Activated naive CD4-positive, alpha-beta T cell treated with anti-CD3 and anti-CD28 coated beads for 36 hours (primary cell): ENCODE measurements around the gene TEX54. TPM values are rescaled to one million over a fixed set of nuclear protein-coding genes. Genes with fewer than 3 reads are reported as not detected.

Experiments
- CTCF ChIA-PET: fragments of 350-600 bp; sonication (Branson Sonifier 250); formaldehyde crosslinking; loops from one replicate; lab custom pipeline; 2021; ENCODE audit warnings: antibody characterized with exemption; lab: Charles Lee
- DNase-seq: peaks from one replicate; pipeline ENCODE4 v3.0.0-alpha.2; 2020
- H3K27ac Mint-ChIP-seq: one replicate; pipeline ENCODE4 v1.8.0; 2021; ENCODE audit warnings: mild to moderate bottlenecking, mixed read lengths
- H3K27me3 Mint-ChIP-seq: one replicate; pipeline ENCODE4 v1.8.0; 2021; ENCODE audit warnings: low read depth, mixed read lengths
- H3K36me3 Mint-ChIP-seq: one replicate; pipeline ENCODE4 v1.8.0; 2021; ENCODE audit warnings: low read depth, mixed read lengths
- H3K4me1 Mint-ChIP-seq: one replicate; pipeline ENCODE4 v1.8.0; 2021; ENCODE audit warnings: low read depth, mixed read lengths
- H3K4me3 Mint-ChIP-seq: one replicate; pipeline ENCODE4 v1.8.0; 2021; ENCODE audit warnings: mild to moderate bottlenecking, moderate library complexity, mixed read lengths
- H3K9me3 Mint-ChIP-seq: one replicate; pipeline ENCODE4 v1.8.0; 2021; ENCODE audit warnings: mixed read lengths
- intact Hi-C: fragments of 100-400 bp; cut with micrococcal nuclease; formaldehyde crosslinking; loops from one replicate; pipeline ENCODE4 v1.15.1; 2023
- microRNA-seq: library from miRNA; unstranded; fragments of <30 nt; microRNA quantifications from one replicate; pipeline ENCODE4 v1.2.0, GENCODE V29; 2022; ENCODE audit warnings: borderline microRNAs expressed, borderline replicate concordance
- total RNA-seq, 2 experiments: library from RNA; stranded (reverse); gene quantifications; one replicate each; pipeline ENCODE4 v1.2.3, GENCODE V29; 2021

Gene TEX54
- total RNA-seq, 2 experiments from 2014 or later, result not detected

DNA sequence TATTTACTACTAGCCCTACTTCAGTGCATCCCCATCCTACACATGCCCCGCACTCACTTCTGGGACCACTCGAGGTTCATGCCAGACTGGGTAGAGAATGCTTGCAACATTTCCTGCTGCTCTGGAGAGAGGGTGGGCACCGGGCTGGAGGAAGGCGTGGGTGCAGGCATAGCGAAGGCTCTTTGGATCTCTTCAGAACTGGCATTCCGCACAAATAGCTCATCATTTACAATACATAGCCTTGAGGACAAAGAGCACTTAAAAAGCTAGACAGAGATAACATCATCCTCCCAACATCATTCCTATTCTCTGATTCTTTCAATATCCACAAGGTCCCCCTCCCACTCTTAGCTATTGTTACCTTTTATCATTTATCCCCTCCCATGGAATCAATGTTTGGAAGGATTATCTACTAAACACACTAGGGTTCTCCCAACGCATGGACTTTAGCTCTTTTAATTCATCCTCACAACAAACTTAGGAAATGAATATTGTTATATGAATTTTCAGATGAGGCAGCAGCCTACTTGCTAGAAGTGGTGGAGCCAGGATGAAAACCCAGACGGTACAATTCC, 38.4 kb downstream of the TEX54 start:
- peaks cover 60% of the 10 kb centered on the region for H3K36me3 Mint-ChIP-seq
- no peaks in the 10 kb centered on the region for H3K9me3 Mint-ChIP-seq
- no peaks in the 10 kb centered on the region for H3K27me3 Mint-ChIP-seq
- H3K4me1 Mint-ChIP-seq, result peaks cover 29% of the 10 kb centered on the region
- no peak overlapping the region for H3K4me3 Mint-ChIP-seq
- CTCF ChIA-PET, result interaction anchor here (0.6 to 4.0 kb wide), 4 partner anchors 8 to 58 kb away, joined by 3 to 24 read pairs (median 4); partner anchors contain the start of genes STX5 and TMEM179B
- peak overlapping the region; percentile 36 for H3K27ac Mint-ChIP-seq
- no peak for DNase-seq
- intact Hi-C loops, result no loop called here

DNA sequence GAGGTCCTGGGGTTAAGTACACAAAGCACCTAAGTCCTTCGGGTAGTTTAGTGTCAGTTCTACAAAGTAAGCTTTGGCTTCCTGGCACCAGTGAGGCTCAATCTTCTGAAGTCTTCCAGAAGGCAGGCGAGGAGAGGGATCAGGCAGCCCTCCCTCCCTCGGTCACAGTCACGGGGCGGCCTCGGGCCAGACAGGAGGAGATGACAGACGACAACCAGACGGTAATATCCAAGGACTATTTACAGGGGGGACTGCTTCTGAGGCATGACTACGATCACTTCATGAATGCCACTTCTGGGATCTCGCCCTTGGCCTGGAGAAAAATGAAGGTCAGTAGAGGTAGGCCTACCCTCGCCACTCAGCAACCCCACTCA, 40.5 kb downstream of the TEX54 start:
- intact Hi-C loops, result loop anchor here (1.0 kb wide), 3 partner anchors 13 to 49 kb away; partner anchors contain the start of gene NXF1
- peak overlapping the region; percentile 90 for H3K27ac Mint-ChIP-seq
- CTCF ChIA-PET, result interaction anchor here (0.7 kb wide), 1 partner anchor 32 kb away, joined by 3 read pairs; no protein-coding TSS in a partner anchor
- peaks cover 49% of the 10 kb centered on the region for H3K36me3 Mint-ChIP-seq
- H3K4me1 Mint-ChIP-seq, result peaks cover 47% of the 10 kb centered on the region
- peak; percentile 28 for DNase-seq
- H3K27me3 Mint-ChIP-seq, result no peaks in the 10 kb centered on the region
- H3K4me3 Mint-ChIP-seq, result peak overlapping the region; percentile 85
- no peaks in the 10 kb centered on the region for H3K9me3 Mint-ChIP-seq

DNA sequence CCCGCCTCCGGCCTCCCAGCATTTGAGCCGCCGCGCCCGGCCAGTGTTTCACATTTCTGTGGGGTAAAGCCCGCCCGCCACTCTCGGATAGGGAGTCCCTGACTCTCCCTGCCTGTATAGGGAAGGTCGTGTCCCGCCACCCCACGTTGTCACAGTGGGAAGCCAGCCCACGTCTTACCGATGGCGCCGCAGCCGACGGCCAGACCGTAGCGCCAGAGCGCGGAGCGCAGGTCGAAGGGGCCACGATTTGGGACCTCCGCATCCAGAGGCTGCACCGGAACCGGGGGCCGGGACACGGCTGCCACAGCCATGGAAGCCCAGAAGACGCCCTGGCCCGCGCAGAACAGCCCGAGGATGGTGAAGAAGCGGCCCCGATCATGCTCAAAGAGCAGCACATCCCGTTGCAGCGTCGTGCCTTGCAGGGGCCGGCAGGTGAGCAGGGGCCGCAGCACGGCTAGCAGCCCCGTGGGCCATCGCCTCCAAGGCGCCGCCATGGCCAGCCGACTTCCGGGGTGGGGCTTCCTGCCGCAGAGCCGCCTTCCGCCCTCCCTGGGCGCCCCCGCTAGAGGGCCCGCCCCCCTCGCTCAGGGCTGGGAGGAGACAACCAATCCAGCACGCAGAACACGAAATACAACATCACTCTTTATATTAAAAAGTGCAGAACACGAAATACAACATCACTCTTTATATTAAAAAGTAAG, 41.0 kb downstream of the TEX54 start, which contains the start of gene TMEM223:
TSS of gene TMEM223 (minus strand) at position 506 of the 701 bp plus-strand sequence. CDS start at position 494, 12 bp downstream.
- peaks cover 47% of the 10 kb centered on the region for H3K4me1 Mint-ChIP-seq
- intact Hi-C loops, result loop anchor here (1.0 kb wide), 3 partner anchors 14 to 50 kb away; partner anchors contain the start of gene NXF1
- H3K4me3 Mint-ChIP-seq, result peak within 1 kb of the TSS; percentile 85
- peaks cover 44% of the 10 kb centered on the region for H3K36me3 Mint-ChIP-seq
- no peaks in the 10 kb centered on the region for H3K9me3 Mint-ChIP-seq
- H3K27me3 Mint-ChIP-seq, result no peaks in the 10 kb centered on the region
- peak within 1 kb of the TSS; percentile 90 for H3K27ac Mint-ChIP-seq
- DNase-seq, result peak; percentile 92
- CTCF ChIA-PET, result interaction anchor here (0.7 to 1.1 kb wide), 3 partner anchors 32 to 70 kb away, joined by 3 to 4 read pairs (median 4); no protein-coding TSS in a partner anchor

DNA sequence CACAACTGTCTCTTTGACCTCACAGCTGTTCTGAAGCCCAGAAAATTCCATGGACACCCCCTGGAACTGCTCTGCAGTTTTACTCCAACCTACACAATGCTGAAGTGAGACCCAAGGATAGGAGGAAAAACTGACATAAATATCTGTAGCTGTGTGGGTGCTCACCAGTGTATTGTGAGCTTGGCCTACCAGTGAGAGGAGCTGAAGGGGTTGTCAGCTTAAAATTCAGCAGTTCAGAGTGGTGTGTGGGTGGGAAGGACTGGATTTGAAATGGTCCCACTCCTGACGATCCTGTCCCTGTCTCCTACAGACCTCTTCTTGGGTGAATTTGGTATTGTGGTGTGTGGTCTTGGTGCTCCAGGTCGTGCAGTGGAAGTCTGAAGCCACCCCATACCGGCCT, 43.1 kb downstream of the TEX54 start:
- DNase-seq, result no peak
- H3K27ac Mint-ChIP-seq, result peak overlapping the region; percentile 93
- intact Hi-C loops, result loop anchor here (5.0 kb wide), 1 partner anchor 233 kb away; no protein-coding TSS in a partner anchor

DNA sequence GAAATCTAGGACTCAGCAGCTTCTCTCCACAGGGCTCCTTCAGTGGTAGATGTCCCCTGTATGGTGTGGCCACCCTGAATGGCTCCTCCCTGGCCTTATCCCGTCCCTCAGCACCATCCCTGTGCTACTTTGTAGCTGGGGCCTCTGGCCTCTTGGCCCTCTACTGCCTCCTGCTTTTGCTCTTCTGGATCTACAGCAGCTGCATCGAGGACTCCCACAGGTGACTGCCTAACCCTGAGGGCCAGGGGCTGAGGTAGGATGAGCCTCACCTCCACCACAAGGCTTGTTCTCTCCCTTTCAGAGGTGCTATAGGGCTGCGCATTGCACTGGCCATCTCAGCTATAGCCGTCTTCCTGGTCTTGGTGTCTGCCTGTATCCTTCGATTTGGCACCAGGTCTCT, 43.6 kb downstream of the TEX54 start:
- H3K27me3 Mint-ChIP-seq, result no peaks in the 10 kb centered on the region
- CTCF ChIA-PET, result interaction anchor here (0.7 to 1.6 kb wide), 3 partner anchors 17 to 44 kb away, joined by 3 to 5 read pairs (median 4); partner anchors contain the start of genes NXF1 and TEX54
- peaks cover 53% of the 10 kb centered on the region for H3K4me1 Mint-ChIP-seq
- intact Hi-C loops, result loop anchor here (5.0 kb wide), 1 partner anchor 233 kb away; no protein-coding TSS in a partner anchor
- DNase-seq, result no peak
- H3K9me3 Mint-ChIP-seq, result no peaks in the 10 kb centered on the region
- peaks cover 22% of the 10 kb centered on the region for H3K36me3 Mint-ChIP-seq
- H3K4me3 Mint-ChIP-seq, result peak overlapping the region; percentile 92
- H3K27ac Mint-ChIP-seq, result peak overlapping the region; percentile 93

More for the DNA sequence above, 43.1 kb downstream of the TEX54 start:
- CTCF ChIA-PET, result interaction anchor here (0.7 to 1.6 kb wide), 3 partner anchors 43 to 69 kb away, joined by 3 to 4 read pairs (median 3); partner anchors contain the start of gene TEX54
- H3K4me3 Mint-ChIP-seq, result peak overlapping the region; percentile 92
- peaks cover 55% of the 10 kb centered on the region for H3K4me1 Mint-ChIP-seq
- H3K9me3 Mint-ChIP-seq, result no peaks in the 10 kb centered on the region
- no peaks in the 10 kb centered on the region for H3K27me3 Mint-ChIP-seq
- peaks cover 28% of the 10 kb centered on the region for H3K36me3 Mint-ChIP-seq

DNA sequence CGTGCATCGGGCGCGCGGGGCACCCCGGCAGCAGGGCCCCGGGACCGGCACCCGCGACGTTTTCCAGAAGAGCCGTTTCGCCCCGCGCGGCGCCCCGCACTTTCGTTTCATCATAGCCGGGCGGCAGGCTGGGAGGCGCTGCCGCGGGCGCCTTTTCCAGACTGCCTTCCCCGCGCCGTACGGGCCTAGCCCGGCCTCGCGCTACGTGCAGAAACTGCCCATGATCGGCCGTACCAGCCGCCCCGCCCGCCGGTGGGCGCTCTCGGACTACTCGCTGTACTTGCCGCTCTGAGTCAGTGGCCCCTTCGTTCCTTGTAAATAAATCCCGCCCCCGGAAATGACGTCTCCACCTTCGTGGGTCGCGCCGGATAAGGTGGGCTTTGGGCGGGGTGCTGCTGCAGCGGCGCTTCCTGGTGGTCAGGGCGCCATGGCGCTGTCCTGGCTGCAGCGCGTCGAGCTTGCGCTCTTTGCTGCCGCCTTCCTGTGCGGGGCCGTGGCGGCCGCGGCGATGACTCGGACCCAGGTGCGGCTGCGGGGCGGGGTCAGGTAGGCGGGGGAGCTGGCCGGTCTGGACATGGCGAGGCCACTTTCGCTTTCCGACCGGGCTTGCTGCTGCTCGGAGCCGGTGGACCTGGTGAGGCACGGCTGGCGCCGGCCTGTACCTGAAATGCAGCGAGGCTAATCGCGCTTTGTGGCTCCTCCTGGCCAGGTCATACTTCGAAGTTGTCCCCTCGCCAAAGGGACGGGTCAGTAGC, 45.5 kb downstream of the TEX54 start, which contains the start of gene TMEM179B:
TSS of gene TMEM179B (plus strand) at position 398 of the 755 bp plus-strand sequence. CDS start at position 428, 30 bp downstream.
- no peaks in the 10 kb centered on the region for H3K9me3 Mint-ChIP-seq
- intact Hi-C loops, result loop anchor here (1.0 to 5.0 kb wide), 10 partner anchors 16 to 235 kb away; partner anchors contain the start of genes NXF1, POLR2G, TAF6L and TTC9C
- H3K36me3 Mint-ChIP-seq, result peaks cover 17% of the 10 kb centered on the region
- CTCF ChIA-PET, result interaction anchor here (0.5 to 3.9 kb wide), 28 partner anchors 9 to 236 kb away, joined by 3 to 53 read pairs (median 6); partner anchors contain the start of genes HNRNPUL2, NXF1, STX5 and TAF6L
- peaks cover 47% of the 10 kb centered on the region for H3K4me1 Mint-ChIP-seq
- H3K27me3 Mint-ChIP-seq, result no peaks in the 10 kb centered on the region
- peak within 1 kb of the TSS; percentile 92 for H3K4me3 Mint-ChIP-seq
- peak within 1 kb of the TSS; percentile 93 for H3K27ac Mint-ChIP-seq
- DNase-seq, result peak; percentile 99

DNA sequence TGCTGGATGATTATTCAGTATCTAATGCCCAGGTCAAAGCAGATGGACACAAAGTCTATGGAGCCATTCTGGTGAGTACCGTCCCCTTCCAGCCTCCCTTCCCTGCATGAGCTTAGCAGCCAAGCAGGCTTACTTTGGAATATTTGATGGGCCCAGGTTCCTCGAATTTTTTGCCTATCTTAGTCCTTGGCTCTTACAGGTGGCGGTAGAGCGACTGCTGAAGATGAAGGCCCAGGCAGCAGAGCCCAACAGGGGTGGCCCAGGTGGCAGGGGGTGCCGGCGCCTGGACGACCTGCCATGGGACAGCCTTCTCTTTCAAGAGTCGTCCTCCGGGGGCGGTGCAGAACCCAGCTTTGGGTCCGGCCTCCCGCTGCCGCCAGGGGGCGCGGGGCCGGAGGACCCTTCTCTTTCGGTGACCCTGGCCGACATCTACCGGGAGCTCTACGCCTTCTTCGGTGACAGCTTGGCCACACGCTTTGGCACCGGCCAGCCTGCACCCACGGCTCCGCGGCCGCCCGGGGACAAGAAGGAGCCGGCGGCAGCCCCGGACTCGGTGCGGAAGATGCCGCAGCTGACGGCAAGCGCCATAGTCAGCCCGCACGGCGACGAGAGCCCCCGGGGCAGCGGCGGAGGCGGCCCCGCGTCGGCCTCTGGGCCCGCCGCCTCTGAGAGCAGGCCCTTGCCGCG, 46.2 kb downstream of the TEX54 start:
- Mint-ChIP-seq H3K4me3 (peak overlapping the region; percentile 79), H3K4me1 (peaks cover 43% of the 10 kb centered on the region), H3K36me3 (peaks cover 15% of the 10 kb centered on the region), H3K27me3 (no peaks in the 10 kb centered on the region), H3K9me3 (no peaks in the 10 kb centered on the region), H3K27ac (peak overlapping the region; percentile 89)
- intact Hi-C loops, result loop anchor here (1.0 to 5.0 kb wide), 11 partner anchors 15 to 236 kb away; partner anchors contain the start of genes NXF1, POLR2G, TAF6L and TTC9C
- CTCF ChIA-PET, result interaction anchor here (0.6 to 3.9 kb wide), 34 partner anchors 9 to 237 kb away, joined by 3 to 53 read pairs (median 5); partner anchors contain the start of genes HNRNPUL2, NXF1, POLR2G and STX5
- DNase-seq, result peak; percentile 87

DNA sequence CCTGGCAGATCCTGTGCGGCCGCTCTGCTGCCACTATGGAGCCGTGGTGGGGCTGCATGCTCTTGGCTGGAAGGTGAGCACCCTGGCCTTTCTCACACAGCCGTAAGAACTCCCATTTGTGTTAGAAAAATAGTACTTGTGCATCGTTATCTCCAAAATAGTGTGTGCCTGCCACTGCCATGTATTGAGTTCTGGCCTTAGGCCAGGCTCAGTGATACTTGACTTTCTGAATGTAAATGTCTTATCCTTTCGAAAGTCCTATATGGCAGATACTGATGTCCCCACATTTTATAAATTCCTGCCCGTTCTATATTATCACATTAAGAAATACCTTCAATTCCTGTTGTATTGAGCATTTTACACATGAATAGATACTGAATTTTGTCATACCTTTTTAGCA, 49.9 kb downstream of the TEX54 start:
- CTCF ChIA-PET, result no interaction called here

More for the DNA sequence above, 49.9 kb downstream of the TEX54 start:
- H3K4me1 Mint-ChIP-seq, result peaks cover 11% of the 10 kb centered on the region
- H3K36me3 Mint-ChIP-seq, result peaks cover 13% of the 10 kb centered on the region
- no peak overlapping the region for H3K4me3 Mint-ChIP-seq
- DNase-seq, result no peak
- H3K27me3 Mint-ChIP-seq, result no peaks in the 10 kb centered on the region
- intact Hi-C loops, result no loop called here
- H3K27ac Mint-ChIP-seq, result no peak overlapping the region
- H3K9me3 Mint-ChIP-seq, result no peaks in the 10 kb centered on the region

Small RNA genes within 50 kb of the gene (microRNA-seq; reads per million reads assigned to microRNA genes)
- 2.2 reads per million for gene MIR6514
- gene MIR6748, result not detected

Other genes starting within 250 kb of the TEX54 start
- gene TUT1, start 241.3 kb downstream of the TEX54 start, total RNA-seq, result 10 to 100 TPM; 38.2 to 42.0 TPM
- 100 to 1,000 TPM; 191 to 197 TPM for gene MTA2, start 231.0 kb downstream of the TEX54 start, total RNA-seq
- 10 to 100 TPM; 81.8 to 97.1 TPM for gene EML3, start 220.1 kb downstream of the TEX54 start, total RNA-seq
- gene ROM1, start 219.6 kb downstream of the TEX54 start, total RNA-seq, result 1 to 10 TPM in 1 of 2 experiments, under 1 TPM in 1; 0.52 to 1.0 TPM
- 10 to 100 TPM; 43.1 to 45.7 TPM for gene B3GAT3, start 210.9 kb downstream of the TEX54 start, total RNA-seq
- gene GANAB, start 186.2 kb downstream of the TEX54 start, total RNA-seq, result 100 to 1,000 TPM; 221 to 230 TPM
- 10 to 100 TPM; 12.5 to 12.8 TPM for gene INTS5, start 179.5 kb downstream of the TEX54 start, total RNA-seq
- gene C11orf98, start 167.6 kb downstream of the TEX54 start, total RNA-seq, result 10 to 100 TPM; 73.5 to 76.5 TPM
- gene CSKMT, start 167.5 kb downstream of the TEX54 start, total RNA-seq, result 10 to 100 TPM; 35.2 to 44.0 TPM
- gene UQCC3, start 161.2 kb downstream of the TEX54 start, total RNA-seq, result 1 to 10 TPM; 6.0 to 6.4 TPM
- 1 to 10 TPM; 4.4 to 6.1 TPM for gene LBHD1, start 160.6 kb downstream of the TEX54 start, total RNA-seq
- gene UBXN1, start 153.8 kb downstream of the TEX54 start, total RNA-seq, result 100 to 1,000 TPM; 121 to 124 TPM
- gene LRRN4CL, start 143.3 kb downstream of the TEX54 start, total RNA-seq, result under 1 TPM in 1 of 2 experiments, not detected in 1; 0.10 TPM
- gene BSCL2, start 125.4 kb downstream of the TEX54 start, total RNA-seq, result 10 to 100 TPM; 13.8 to 17.3 TPM
- gene GNG3, start 125.2 kb downstream of the TEX54 start, total RNA-seq, result not detected
- gene HNRNPUL2, start 105.4 kb downstream of the TEX54 start, total RNA-seq, result 10 to 100 TPM; 58.6 to 61.5 TPM
- gene TTC9C, start 104.4 kb downstream of the TEX54 start, total RNA-seq, result 10 to 100 TPM; 46.6 to 49.5 TPM
- gene ZBTB3, start 78.7 kb downstream of the TEX54 start, total RNA-seq, result 10 to 100 TPM; 12.1 to 13.5 TPM
- gene POLR2G, start 71.3 kb downstream of the TEX54 start, total RNA-seq, result 100 to 1,000 TPM; 131 to 135 TPM
- gene TAF6L, start 61.4 kb downstream of the TEX54 start, total RNA-seq, result 10 to 100 TPM in 1 of 2 experiments, 1 to 10 TPM in 1; 8.9 to 10.5 TPM
- gene TMEM179B, start 45.4 kb downstream of the TEX54 start, total RNA-seq, result 10 to 100 TPM; 13.9 to 15.2 TPM
- gene TMEM223, start 40.8 kb downstream of the TEX54 start, total RNA-seq, result 1 to 10 TPM; 7.0 to 7.7 TPM
- 10 to 100 TPM; 44.6 to 46.0 TPM for gene NXF1, start 27.4 kb downstream of the TEX54 start, total RNA-seq
- gene STX5, start 790 bp downstream of the TEX54 start, total RNA-seq, result 10 to 100 TPM; 22.7 to 23.0 TPM
- 10 to 100 TPM; 74.4 to 78.7 TPM for gene WDR74, start 6.7 kb upstream of the TEX54 start, total RNA-seq
- gene SLC3A2, start 48.1 kb upstream of the TEX54 start, total RNA-seq, result 100 to 1,000 TPM; 419 to 472 TPM
- gene CHRM1, start 88.5 kb upstream of the TEX54 start, total RNA-seq, result not detected
- gene SLC22A6, start 152.1 kb upstream of the TEX54 start, total RNA-seq, result not detected
- not detected for gene SLC22A8, start 183.0 kb upstream of the TEX54 start, total RNA-seq